Calu3 (cell line): ENCODE results near the gene UST. TPM values are rescaled to one million over a fixed set of nuclear protein-coding genes. Genes with fewer than 3 reads are reported as not detected.

Experiments used
- BruUV-seq: library from RNA; stranded (reverse); fragments of 400-500 nt; replicated peaks from 2 replicates; lab custom pipeline; 2021; lab: Mats Ljungman, UMichigan
- CTCF ChIA-PET: fragments of 300-600 bp; sonication (Branson Sonifier 250); formaldehyde crosslinking; loops from one replicate; lab custom pipeline; 2022; ENCODE audit warnings: antibody characterized with exemption; lab: Charles Lee
- DNase-seq: peaks from one replicate; pipeline ENCODE4 v3.0.0; 2022
- H3K27ac Mint-ChIP-seq: one replicate; pipeline ENCODE4 v1.8.0; 2022; ENCODE audit warnings: mixed read lengths; ENCODE audit not compliant: unreplicated experiment
- H3K27me3 Mint-ChIP-seq: one replicate; pipeline ENCODE4 v1.8.0; 2022; ENCODE audit warnings: mixed read lengths; ENCODE audit not compliant: unreplicated experiment
- H3K36me3 Mint-ChIP-seq: one replicate; pipeline ENCODE4 v1.8.0; 2022; ENCODE audit warnings: mild to moderate bottlenecking, moderate library complexity, mixed read lengths; ENCODE audit not compliant: insufficient read depth, unreplicated experiment
- H3K4me1 Mint-ChIP-seq: one replicate; pipeline ENCODE4 v1.8.0; 2022; ENCODE audit warnings: mild to moderate bottlenecking, low read depth, mixed read lengths; ENCODE audit not compliant: unreplicated experiment
- H3K4me3 Mint-ChIP-seq: one replicate; pipeline ENCODE4 v1.8.0; 2022; ENCODE audit warnings: mild to moderate bottlenecking, low read depth, moderate library complexity, mixed read lengths; ENCODE audit not compliant: unreplicated experiment
- H3K9me3 Mint-ChIP-seq: one replicate; pipeline ENCODE4 v1.8.0; 2022; ENCODE audit warnings: low read depth, mixed read lengths; ENCODE audit not compliant: unreplicated experiment
- intact Hi-C: fragments of 100-400 bp; cut with micrococcal nuclease; formaldehyde crosslinking; loops from one replicate; pipeline ENCODE4 v1.10.0; 2022; ENCODE audit not compliant: unreplicated experiment
- total RNA-seq: library from RNA; stranded (reverse); gene quantifications from 2 replicates; pipeline ENCODE4 v1.2.3, GENCODE V29; 2022
- TF ChIP-seq, protein P1 (sequence below): fragments of 200-600 bp; IDR thresholded peaks from one replicate; pipeline ENCODE4 v1.8.0; 2022; ENCODE audit warnings: antibody characterized with exemption; ENCODE audit not compliant: unreplicated experiment

Gene UST
- total RNA-seq, 1 experiment from 2014 or later: 2.4 TPM

DNA sequence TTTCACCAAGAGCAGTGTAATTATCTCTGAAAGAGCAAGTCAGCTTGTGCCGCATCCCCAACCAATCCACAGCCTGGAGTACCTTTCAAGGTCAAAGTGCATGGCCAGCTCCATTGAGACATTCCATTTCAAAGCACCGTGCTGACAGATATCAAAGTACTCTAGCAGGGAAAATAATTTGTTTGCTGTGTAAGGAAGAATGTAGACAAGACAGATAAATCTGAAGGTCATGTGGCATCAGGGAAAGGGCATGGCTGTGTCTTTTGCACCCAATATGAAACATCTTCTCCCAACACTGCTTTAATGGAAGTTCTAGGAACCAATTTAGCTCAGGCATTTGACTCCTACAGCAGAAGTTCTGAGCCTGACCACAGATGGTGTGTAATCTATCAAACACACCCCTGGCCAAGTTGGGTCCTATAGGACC is 328.0 kb downstream of the UST start:
- TF ChIP-seq, protein P1, sequence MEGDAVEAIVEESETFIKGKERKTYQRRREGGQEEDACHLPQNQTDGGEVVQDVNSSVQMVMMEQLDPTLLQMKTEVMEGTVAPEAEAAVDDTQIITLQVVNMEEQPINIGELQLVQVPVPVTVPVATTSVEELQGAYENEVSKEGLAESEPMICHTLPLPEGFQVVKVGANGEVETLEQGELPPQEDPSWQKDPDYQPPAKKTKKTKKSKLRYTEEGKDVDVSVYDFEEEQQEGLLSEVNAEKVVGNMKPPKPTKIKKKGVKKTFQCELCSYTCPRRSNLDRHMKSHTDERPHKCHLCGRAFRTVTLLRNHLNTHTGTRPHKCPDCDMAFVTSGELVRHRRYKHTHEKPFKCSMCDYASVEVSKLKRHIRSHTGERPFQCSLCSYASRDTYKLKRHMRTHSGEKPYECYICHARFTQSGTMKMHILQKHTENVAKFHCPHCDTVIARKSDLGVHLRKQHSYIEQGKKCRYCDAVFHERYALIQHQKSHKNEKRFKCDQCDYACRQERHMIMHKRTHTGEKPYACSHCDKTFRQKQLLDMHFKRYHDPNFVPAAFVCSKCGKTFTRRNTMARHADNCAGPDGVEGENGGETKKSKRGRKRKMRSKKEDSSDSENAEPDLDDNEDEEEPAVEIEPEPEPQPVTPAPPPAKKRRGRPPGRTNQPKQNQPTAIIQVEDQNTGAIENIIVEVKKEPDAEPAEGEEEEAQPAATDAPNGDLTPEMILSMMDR: no peak
- CTCF ChIA-PET: no interaction called here
- Mint-ChIP-seq H3K27ac (no peak overlapping the region), H3K36me3 (no peaks in the 10 kb centered on the region), H3K9me3 (peaks cover 2% of the 10 kb centered on the region), H3K4me3 (no peak overlapping the region), H3K4me1 (no peaks in the 10 kb centered on the region), H3K27me3 (no peaks in the 10 kb centered on the region)
- no TSS peak for BruUV-seq
- intact Hi-C loops: no loop called here
- no peak for DNase-seq

DNA sequence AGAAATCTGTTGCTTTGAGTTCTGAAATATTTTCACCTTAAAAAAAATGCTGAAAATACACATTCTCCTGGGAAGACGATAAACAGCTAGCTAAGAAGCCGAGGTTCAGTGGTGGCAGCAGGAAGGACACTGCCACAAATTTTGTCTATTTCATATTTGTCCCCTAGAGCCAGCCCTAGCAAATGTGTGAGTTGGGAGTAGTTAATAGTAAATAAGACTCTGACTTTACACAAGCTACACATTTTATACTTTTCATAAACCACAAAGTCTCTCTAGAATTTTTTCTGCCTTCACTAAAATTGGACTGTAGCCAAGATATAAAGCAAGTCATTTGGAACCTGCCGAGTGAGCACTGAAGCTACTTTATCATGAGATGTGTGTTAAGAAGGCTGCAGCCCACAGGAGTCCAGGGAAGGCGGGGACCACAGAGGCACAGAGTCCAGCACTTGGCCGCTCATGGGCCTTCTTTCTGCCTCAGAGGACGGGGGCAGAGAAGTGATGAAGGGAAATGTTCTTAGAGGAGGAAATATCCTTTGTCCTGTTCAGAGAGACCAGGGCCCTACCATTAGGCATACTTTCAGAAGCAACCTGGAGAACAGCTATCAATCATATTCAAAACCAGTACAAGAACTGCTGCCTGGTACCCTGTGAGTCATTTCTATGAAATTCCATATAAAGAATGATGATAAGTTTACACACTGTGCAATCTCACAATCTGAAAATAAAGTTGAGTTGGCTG is 329.0 kb downstream of the UST start:
- no peak overlapping the region for H3K27ac Mint-ChIP-seq
- peaks cover 2% of the 10 kb centered on the region for H3K9me3 Mint-ChIP-seq
- intact Hi-C loops: no loop called here
- TF ChIP-seq, protein P1: no peak
- no peaks in the 10 kb centered on the region for H3K27me3 Mint-ChIP-seq
- no peak overlapping the region for H3K4me3 Mint-ChIP-seq
- no peaks in the 10 kb centered on the region for H3K36me3 Mint-ChIP-seq
- CTCF ChIA-PET: no interaction called here
- no peaks in the 10 kb centered on the region for H3K4me1 Mint-ChIP-seq
- no peak for DNase-seq
- no TSS peak for BruUV-seq

DNA sequence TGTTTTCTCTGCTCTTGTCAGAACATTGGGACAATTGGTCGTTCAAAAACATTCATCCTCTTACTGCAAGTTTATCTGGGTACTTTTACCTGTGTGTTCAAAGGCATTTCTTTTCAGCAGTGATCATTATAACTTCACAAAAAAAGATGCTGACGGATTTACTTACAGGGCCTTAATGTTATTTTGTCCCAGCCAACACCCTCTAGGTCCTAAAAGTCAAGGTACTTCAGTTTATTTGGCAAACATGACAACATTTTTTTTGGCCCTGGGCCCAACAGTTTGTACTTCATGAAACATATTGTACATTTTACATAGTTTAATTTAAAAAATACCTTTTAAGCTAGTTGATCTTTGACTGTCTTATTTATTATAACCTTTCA is 329.5 kb downstream of the UST start:
- Mint-ChIP-seq H3K4me3 (no peak overlapping the region), H3K36me3 (no peaks in the 10 kb centered on the region), H3K9me3 (peaks cover 2% of the 10 kb centered on the region), H3K4me1 (no peaks in the 10 kb centered on the region), H3K27ac (no peak overlapping the region), H3K27me3 (no peaks in the 10 kb centered on the region)
- no TSS peak for BruUV-seq
- intact Hi-C loops: no loop called here
- TF ChIP-seq, protein P1: no peak
- DNase-seq: no peak
- CTCF ChIA-PET: no interaction called here

DNA sequence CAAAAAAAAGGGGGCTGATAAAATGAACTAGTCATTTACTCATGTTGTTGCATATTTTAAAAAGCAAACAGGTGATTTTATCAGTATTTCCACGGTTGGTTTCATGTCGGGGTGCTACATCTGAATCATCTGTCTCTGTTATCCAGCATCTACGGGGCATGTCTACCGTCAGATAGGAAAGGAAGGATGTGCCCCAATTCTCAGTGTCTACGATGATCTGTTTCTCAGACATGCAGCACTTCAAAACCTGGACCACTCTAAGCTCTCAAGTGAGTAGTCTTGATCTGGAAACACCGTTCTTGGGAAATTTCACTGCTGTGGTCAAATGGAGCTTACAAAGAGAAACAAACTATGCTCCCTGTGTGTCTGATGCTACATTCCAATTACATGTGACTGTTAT is 330.4 kb downstream of the UST start:
- H3K36me3 Mint-ChIP-seq: no peaks in the 10 kb centered on the region
- DNase-seq: no peak
- H3K9me3 Mint-ChIP-seq: no peaks in the 10 kb centered on the region
- H3K4me1 Mint-ChIP-seq: no peaks in the 10 kb centered on the region
- CTCF ChIA-PET: no interaction called here
- BruUV-seq: no TSS peak
- TF ChIP-seq, protein P1: no peak
- H3K27ac Mint-ChIP-seq: no peak overlapping the region
- H3K27me3 Mint-ChIP-seq: no peaks in the 10 kb centered on the region
- intact Hi-C loops: no loop called here
- H3K4me3 Mint-ChIP-seq: no peak overlapping the region
